ENCODE results near the gene MALRD1.

MALRD1 gene

DNA sequence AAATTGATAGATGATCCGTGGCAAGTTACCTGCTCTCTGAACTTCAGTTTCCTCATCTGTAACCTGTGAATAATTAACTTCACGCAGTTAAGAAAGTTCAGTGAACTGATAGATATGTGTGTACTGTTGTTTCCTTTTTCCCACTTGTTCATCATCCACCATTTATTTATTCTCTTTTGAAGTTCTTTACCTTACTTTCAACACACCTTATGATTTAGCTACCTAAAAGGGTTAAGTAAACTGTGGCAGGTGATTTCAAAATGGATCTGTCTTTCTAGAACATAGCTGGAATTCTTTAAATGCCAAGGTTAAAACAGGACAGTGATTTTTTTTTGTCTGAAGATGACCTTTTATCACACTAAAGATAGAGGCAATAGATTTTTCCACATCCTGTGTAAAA, 27.4 kb upstream of the MALRD1 start:
- Histone ChIP-seq H3K4me3 (ENCODE audit: low read depth, low read length, poor library complexity, severe bottlenecking) (no peak overlapping the region), H3F3A (ENCODE audit: insufficient read depth, low read length) (no peaks in the 10 kb centered on the region), H3K27ac (ENCODE audit: low read depth, low read length, poor library complexity, severe bottlenecking) (no peak overlapping the region), H3K9me3 (ENCODE audit: low read length) (no peaks in the 10 kb centered on the region), H3K9ac (ENCODE audit: low read length) (no peak overlapping the region), H3K27me3 (ENCODE audit: insufficient read depth, low read length) (no peaks in the 10 kb centered on the region), H3K4me2 (ENCODE audit: low read length) (no peak overlapping the region), H3K36me3 (ENCODE audit: insufficient read depth, low read length) (no peaks in the 10 kb centered on the region), H3K4me1 (ENCODE audit: insufficient read depth, low read length, severe bottlenecking) (no peaks in the 10 kb centered on the region), H3K9me2 (ENCODE audit: low read depth, low read length) (no peaks in the 10 kb centered on the region), H3K79me2 (ENCODE audit: insufficient read depth, low read length) (no peaks in the 10 kb centered on the region), H2AFZ (ENCODE audit: low read length) (no peak overlapping the region), H4K20me1 (ENCODE audit: insufficient read depth, low read length) (no peaks in the 10 kb centered on the region)
- TF ChIP-seq CTCF (IDR thresholded peaks at IDR 0.05; ENCODE audit: low read length) (no peak), EZH2 (IDR thresholded peaks at IDR 0.05; ENCODE audit: borderline replicate concordance, low read length) (no peak)

GRCh38 chr10:19024611-19025010, 24.0 kb upstream of the MALRD1 start:
- no peaks in the 10 kb centered on the region for H3F3A ChIP-seq (ENCODE audit: insufficient read depth, low read length)
- no peaks in the 10 kb centered on the region for H3K9me2 ChIP-seq (ENCODE audit: low read depth, low read length)
- no peaks in the 10 kb centered on the region for H4K20me1 ChIP-seq (ENCODE audit: insufficient read depth, low read length)
- no peak overlapping the region for H3K4me3 ChIP-seq (ENCODE audit: low read depth, low read length, poor library complexity, severe bottlenecking)
- no peak for TF ChIP-seq EZH2 (IDR thresholded peaks at IDR 0.05; ENCODE audit: borderline replicate concordance, low read length)
- TF ChIP-seq CTCF (IDR thresholded peaks at IDR 0.05; ENCODE audit: low read length), result no peak
- H3K27ac ChIP-seq (ENCODE audit: low read depth, low read length, poor library complexity, severe bottlenecking), result no peak overlapping the region
- no peak overlapping the region for H3K9ac ChIP-seq (ENCODE audit: low read length)
- H3K36me3 ChIP-seq (ENCODE audit: insufficient read depth, low read length), result no peaks in the 10 kb centered on the region
- H3K4me2 ChIP-seq (ENCODE audit: low read length), result no peak overlapping the region
- no peaks in the 10 kb centered on the region for H3K4me1 ChIP-seq (ENCODE audit: insufficient read depth, low read length, severe bottlenecking)
- no peaks in the 10 kb centered on the region for H3K9me3 ChIP-seq (ENCODE audit: low read length)
- H2AFZ ChIP-seq (ENCODE audit: low read length), result no peak overlapping the region
- no peaks in the 10 kb centered on the region for H3K79me2 ChIP-seq (ENCODE audit: insufficient read depth, low read length)
- no peaks in the 10 kb centered on the region for H3K27me3 ChIP-seq (ENCODE audit: insufficient read depth, low read length)

DNA sequence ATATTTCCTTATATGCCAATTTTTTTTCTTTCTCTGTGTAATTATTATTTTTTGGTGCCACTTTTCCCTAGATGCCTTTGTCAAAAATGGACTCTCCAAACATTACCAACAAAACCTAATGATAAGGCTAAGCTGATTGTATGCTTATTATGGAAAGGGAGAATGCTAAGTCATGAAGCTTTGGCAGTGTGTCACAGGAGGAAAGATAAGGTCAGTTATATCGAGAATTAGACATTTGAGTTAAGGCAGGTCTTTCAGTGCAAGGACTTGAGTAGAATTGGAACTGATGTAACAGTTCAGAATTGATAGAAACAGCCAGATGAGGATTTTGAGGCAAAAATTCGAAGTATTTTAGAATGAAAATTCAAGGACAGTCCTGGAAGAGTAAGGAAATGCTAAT, 16.8 kb upstream of the MALRD1 start:
- no peak overlapping the region for H3K9ac ChIP-seq (ENCODE audit: low read length)
- no peak for TF ChIP-seq CTCF (IDR thresholded peaks at IDR 0.05; ENCODE audit: low read length)
- H3K27ac ChIP-seq (ENCODE audit: low read depth, low read length, poor library complexity, severe bottlenecking), result no peak overlapping the region
- no peaks in the 10 kb centered on the region for H3K79me2 ChIP-seq (ENCODE audit: insufficient read depth, low read length)
- no peak overlapping the region for H3K4me2 ChIP-seq (ENCODE audit: low read length)
- H3K4me3 ChIP-seq (ENCODE audit: low read depth, low read length, poor library complexity, severe bottlenecking), result no peak overlapping the region
- H3K36me3 ChIP-seq (ENCODE audit: insufficient read depth, low read length), result no peaks in the 10 kb centered on the region
- no peaks in the 10 kb centered on the region for H3K9me3 ChIP-seq (ENCODE audit: low read length)
- no peaks in the 10 kb centered on the region for H4K20me1 ChIP-seq (ENCODE audit: insufficient read depth, low read length)
- H2AFZ ChIP-seq (ENCODE audit: low read length), result no peak overlapping the region
- H3K27me3 ChIP-seq (ENCODE audit: insufficient read depth, low read length), result no peaks in the 10 kb centered on the region
- no peaks in the 10 kb centered on the region for H3F3A ChIP-seq (ENCODE audit: insufficient read depth, low read length)
- H3K4me1 ChIP-seq (ENCODE audit: insufficient read depth, low read length, severe bottlenecking), result no peaks in the 10 kb centered on the region
- no peaks in the 10 kb centered on the region for H3K9me2 ChIP-seq (ENCODE audit: low read depth, low read length)

Measured in OCI-LY1 (cell line).